HepG2 (cell line): Measurements from ENCODE around the gene NDUFAF5.

Source experiments
- BRD4 ChIP-seq: sonication (generic); formaldehyde crosslinking; IDR thresholded peaks from 2 replicates; pipeline ENCODE4 v1.4.0; 2020; ENCODE audit warnings: missing genetic modification reagents
- CBFB ChIP-seq: sonication (generic); formaldehyde crosslinking; IDR thresholded peaks from 2 replicates; pipeline ENCODE4 v1.4.0; 2020; ENCODE audit warnings: missing genetic modification reagents
- CTCF ChIP-seq: sonication (generic); formaldehyde crosslinking; IDR thresholded peaks from 2 replicates; pipeline ENCODE4 v1.5.0; 2020; ENCODE audit warnings: mild to moderate bottlenecking, missing genetic modification reagents, moderate library complexity
- FOXM1 ChIP-seq: sonication (generic); formaldehyde crosslinking; IDR thresholded peaks from 2 replicates; pipeline ENCODE4 v1.5.0; 2020; ENCODE audit warnings: missing genetic modification reagents
- PHF8 ChIP-seq: sonication (generic); formaldehyde crosslinking; IDR thresholded peaks from 2 replicates; pipeline ENCODE4 v1.5.0; 2020; ENCODE audit warnings: missing genetic modification reagents
- SMAD1 ChIP-seq: sonication (generic); formaldehyde crosslinking; IDR thresholded peaks from 2 replicates; pipeline ENCODE4 v1.4.0; 2020; ENCODE audit warnings: missing genetic modification reagents, low read depth, mild to moderate bottlenecking, borderline replicate concordance
- ZNF253 ChIP-seq: sonication (generic); formaldehyde crosslinking; IDR thresholded peaks from 2 replicates; pipeline ENCODE4 v1.8.0; 2022; ENCODE audit warnings: mild to moderate bottlenecking, missing genetic modification reagents, borderline replicate concordance
- ZNF552 ChIP-seq: sonication (generic); formaldehyde crosslinking; IDR thresholded peaks from 2 replicates; pipeline ENCODE4 v1.9.0; 2022; ENCODE audit warnings: missing genetic modification reagents, mild to moderate bottlenecking, borderline replicate concordance
- TF ChIP-seq, protein P1 (sequence below): IDR thresholded peaks from 2 replicates; pipeline ENCODE4 v1.6.1; 2016; ENCODE audit warnings: control low read depth

DNA sequence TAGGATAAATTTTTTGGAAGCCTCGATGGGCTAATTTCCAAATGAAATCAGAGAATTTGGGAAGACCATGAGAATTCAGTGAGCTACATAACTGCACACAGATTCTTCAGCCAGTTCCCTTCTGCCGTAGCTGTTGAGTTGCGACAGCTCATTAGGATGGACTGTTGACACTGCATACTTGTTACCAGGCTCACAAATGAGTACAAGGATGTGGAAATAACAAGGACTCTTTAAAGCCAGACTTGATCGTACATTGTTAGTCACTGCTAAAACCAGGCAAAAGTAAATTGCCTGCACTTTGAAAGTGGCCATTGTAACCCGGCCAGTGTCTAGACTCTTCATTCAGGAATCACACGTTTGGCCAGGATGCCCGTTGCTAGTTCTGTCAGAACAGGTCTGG, 37.0 kb downstream of the NDUFAF5 start:
- TF ChIP-seq FOXM1 (CRISPR knock-in tag) (no peak), CTCF (CRISPR knock-in tag) (no peak), SMAD1 (no peak), PHF8 (CRISPR knock-in tag) (no peak), ZNF552 (CRISPR knock-in tag) (no peak), BRD4 (CRISPR knock-in tag) (no peak), ZNF253 (CRISPR knock-in tag) (no peak), CBFB (no peak)
- TF ChIP-seq, protein P1, sequence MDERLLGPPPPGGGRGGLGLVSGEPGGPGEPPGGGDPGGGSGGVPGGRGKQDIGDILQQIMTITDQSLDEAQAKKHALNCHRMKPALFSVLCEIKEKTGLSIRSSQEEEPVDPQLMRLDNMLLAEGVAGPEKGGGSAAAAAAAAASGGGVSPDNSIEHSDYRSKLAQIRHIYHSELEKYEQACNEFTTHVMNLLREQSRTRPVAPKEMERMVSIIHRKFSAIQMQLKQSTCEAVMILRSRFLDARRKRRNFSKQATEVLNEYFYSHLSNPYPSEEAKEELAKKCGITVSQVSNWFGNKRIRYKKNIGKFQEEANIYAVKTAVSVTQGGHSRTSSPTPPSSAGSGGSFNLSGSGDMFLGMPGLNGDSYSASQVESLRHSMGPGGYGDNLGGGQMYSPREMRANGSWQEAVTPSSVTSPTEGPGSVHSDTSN, result no peak
